AG08396 (cell line): ENCODE measurements around the gene REXO2.

Experiments
- DNase-seq: peaks from one replicate; pipeline ENCODE4 v3.0.0; 2012; ENCODE audit warnings: low spot score, mixed read lengths

The REXO2 gene

DNA sequence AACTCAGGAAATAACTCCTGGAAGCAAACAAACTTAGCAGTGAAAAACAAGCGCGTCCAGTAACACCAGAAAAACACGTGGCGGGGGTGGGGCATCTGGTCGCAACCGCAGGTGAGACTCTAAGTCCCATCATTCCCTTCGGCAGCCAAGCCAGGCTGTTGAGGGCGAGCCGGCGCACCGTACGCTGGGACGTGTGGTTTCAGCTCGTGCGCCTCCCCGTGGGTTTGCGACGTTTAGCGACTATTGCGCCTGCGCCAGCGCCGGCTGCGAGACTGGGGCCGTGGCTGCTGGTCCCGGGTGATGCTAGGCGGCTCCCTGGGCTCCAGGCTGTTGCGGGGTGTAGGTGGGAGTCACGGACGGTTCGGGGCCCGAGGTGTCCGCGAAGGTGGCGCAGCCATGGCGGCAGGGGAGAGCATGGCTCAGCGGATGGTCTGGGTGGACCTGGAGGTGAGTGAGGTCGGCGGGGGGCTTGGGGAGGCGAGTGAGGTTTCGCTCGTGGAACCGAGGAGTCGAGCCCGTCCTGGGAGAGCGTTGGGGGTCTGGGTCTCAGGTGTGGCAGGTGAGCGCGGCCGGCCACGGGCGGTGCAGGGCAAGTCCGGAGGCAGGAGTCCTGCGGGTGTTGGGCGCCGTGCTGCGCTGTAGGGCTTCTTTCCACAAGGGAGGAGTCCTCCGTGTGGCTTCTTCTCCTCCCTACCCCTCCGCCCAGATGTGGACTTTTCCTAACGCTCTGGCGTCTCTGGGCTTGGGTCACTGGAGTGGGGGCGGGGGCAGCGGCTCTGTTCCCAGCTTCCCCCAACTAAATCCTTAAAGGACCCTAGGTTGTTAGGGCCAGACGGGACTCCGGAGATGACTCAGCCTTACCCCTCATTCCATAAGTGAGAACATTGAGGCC, at the start of gene REXO2:
Gene REXO2 (plus strand): TSS at position 239 of the 892 bp plus-strand sequence. CDS start 62 bp downstream, at position 301.
- DNase-seq, result peak; percentile 95

DNA sequence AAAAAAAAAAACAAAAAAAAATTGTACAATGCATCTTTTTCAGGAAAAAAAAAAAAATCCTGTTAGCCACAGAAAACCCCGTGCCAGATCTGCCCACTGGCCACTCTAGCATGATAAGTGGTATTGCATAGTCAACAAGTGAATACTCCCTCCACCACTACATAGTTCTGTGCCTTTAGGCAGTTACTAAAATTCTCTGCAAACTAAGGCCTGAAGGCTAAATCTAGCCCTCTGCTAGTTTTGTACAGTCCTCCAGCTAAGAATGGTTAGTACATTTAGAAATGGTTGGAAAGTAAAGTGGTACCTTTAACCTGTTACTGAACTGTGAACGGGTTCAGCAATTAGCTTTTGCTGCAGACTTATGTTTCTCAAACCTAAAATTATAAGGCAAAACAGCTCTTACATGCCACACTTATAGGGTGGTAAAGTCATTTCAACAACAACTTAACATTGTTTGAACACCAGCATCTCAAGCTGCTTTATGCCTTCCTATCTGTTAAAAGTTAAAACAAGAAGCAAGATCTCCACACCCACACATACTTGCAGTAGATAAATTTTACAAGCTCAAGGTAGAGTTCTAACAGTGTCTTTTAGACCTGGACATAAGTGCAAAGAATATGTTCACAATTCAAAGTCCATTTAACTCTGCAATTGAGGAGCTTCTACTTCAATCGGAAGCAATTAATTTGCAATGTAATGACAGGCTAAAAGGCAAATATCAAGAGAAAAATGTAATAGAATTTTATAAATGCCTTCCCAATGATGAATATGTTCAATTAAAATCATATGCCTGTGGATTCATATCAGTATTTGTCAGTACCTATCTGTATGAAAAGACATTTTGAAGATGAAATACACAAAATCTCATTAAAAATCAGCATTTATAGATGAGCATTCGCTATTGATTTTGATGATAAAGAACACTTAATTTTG, 46.3 kb upstream of the REXO2 start:
- no peak for DNase-seq

- no peak for DNase-seq
These were observed 43.5 kb upstream of the REXO2 start for GRCh38 chr11:114395736-114396135.

DNA sequence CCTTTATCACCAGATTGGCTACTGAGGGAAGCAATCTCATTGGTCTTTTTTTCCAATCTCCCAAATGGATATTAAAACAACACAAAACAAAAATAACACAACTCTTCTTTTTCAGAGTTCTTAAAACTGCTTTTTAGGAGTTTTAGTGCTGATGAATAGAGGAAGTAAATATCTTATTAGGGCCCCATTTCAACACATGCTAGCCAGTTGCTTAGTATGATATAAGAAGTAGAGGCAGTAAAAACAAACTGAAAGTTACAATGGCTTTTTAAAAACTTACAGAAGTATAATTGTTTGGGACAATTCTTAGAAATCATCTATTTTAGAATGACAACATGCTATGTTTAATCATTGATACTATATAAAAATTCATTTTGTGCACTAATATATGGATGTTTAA, 42.4 kb upstream of the REXO2 start:
- no peak for DNase-seq

GRCh38 chr11:114397349-114397982, 41.8 kb upstream of the REXO2 start:
- no peak for DNase-seq

GRCh38 chr11:114398303-114398920, 40.9 kb upstream of the REXO2 start:
- DNase-seq, result no peak

- peak; percentile 35 for DNase-seq
These were observed 39.6 kb upstream of the REXO2 start for GRCh38 chr11:114399490-114400215.

DNA sequence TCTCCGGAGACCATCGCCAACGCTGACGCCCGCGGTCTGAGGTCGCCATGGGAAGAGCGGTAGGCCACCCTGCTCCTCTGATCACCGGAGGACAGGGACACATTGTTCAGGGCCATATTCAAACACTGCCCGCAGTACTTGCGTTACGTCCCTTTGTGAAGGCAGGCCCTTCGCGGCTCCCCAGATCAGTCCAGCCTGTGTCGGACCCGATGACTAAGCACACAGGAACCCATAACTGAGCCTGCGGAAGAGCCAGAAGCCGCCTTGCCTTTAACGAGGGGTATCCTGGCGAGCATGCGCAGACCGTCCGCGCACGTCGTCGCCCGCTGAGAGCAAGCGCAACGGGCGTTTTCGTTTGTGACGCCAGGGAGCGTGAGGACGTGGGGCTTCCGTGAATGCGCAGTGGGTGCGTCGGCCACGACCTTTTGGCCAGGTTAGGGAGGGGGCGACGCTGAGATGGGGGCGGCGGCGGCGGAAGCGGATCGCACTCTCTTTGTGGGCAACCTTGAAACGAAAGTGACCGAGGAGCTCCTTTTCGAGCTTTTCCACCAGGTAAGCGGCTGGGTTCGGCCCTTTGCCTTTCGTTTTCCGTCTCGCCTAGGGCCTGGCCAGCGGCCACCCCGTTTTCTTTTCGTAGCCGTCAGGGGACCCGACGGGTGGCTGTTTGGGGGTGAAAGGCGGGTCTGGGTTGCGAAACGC, 38.9 kb upstream of the REXO2 start, which contains the start of the genes C11orf71 and RBM7:
Gene C11orf71 (minus strand): TSS at position 296 of the 699 bp plus-strand sequence. CDS start 180 bp downstream, at position 116.
Gene RBM7 (plus strand): TSS at position 451 of the 699 bp plus-strand sequence. CDS start 6 bp downstream, at position 457.
- peak; percentile 95 for DNase-seq

DNA sequence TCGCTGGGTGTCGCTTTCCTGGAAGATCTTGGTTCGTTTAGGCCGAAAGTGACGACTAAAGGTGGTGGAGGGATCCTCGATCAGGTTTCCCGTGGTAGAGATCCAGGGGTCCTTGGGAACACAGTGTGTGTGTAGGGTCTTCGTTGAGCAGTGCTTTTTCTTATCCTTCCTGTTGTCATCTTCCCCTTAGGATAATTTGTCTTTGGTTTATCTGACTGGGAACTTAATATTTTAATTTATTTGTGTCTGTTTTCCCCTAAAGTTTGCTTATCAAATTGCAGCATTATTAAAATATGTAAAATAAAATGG, 38.4 kb upstream of the REXO2 start:
- no peak for DNase-seq

DNA sequence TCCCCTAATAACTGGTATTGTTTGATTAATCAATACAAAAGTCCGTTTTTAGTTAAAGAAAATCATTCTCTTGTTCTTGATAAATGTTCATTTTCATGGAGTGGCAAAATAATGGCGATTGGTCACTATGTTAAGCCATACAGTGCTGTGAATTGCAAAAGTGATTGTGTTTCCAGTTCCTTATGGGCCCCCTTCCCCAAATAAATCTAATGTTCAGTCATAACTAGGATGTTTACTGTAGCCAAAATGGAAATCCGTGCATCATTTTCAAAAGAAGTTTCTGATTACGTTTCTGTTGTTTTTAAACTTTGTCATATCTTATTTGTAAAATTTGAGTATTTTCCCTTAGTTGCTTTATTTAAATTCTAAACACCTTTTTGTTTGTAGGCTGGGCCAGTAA, 38.0 kb upstream of the REXO2 start:
- DNase-seq, result no peak

DNA sequence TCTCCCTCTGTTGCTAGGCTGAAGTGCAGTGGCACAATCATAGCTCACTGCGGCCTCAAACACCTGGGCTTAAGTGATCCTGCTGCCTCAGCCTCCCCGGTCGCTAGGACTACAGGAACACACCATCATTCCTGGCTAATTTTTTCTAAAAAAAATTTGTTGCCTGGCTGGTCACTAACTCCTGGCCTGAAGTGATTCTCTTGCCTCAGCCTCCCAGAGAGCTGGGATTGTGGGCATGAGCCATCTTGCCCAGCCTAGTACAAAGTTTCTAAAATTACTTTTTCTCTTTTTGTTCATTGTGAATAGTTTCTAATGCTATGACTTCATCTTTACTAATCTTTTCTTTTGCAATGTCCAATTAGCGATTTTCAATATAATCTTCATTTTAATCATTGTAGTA, 26.3 kb upstream of the REXO2 start:
- DNase-seq, result no peak

DNA sequence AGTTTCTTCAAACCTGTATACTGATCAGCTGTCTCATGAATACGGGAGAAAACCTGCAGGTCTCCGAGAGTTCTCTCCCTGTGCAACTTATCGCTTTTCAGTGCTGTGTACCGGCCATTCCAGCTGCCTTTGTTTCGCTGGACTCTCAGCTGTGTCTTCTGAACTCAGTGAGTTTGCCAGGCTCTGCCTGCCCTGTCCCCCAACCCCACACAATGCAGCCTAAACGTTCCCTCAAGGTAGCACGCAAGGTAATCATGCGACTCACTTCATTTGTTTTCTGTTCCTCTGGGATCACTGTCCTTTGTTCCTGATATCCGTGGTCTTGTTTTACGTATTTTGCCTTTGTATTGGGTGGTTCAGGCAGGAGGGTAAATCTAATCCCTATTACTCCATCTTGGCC, 25.3 kb upstream of the REXO2 start:
- DNase-seq, result no peak

DNA sequence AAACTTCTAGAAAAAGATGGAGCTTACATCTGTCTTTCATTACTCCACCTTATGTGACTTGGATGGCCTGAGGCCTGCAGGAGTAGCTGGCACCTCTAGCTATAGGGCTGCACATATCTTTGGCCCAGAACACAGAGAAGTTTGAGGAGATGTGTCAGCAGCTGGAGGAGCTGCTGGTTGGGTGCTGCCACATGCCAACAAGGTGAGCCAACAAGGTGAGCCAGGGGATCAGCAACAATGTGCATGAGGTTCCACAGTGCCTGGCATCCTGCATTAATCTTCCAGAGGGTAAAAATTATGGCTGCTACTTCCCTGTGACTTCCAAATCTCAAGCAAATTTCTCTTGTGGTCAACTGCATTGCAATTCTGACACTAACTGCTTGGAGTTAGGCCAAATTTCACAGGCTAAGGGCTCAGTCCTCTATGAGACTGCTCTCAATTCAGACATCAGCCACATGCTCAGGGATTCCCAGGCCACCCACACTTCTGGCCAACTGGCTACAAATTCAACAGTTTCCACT, 22.8 kb upstream of the REXO2 start:
- no peak for DNase-seq

DNA sequence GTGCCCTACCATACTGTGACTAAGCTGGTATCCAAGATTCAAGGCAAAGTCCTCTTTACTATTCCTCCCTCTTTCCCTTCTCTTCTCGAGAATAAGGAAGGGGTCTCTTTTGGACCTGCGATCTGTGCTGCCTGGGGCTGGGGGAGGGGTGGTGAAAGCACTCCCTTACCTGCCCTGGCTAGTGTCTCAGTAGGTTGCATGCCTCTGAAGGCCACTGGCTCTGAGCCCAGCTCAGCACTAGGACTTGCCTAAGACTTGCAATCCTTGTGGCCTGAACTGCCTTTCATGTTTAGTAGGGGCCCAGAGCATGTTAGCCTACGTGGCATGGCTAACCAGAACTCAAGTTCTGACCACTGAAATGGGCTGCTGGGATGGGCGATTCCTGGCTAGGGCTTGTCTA, 13.0 kb upstream of the REXO2 start:
- no peak for DNase-seq

DNA sequence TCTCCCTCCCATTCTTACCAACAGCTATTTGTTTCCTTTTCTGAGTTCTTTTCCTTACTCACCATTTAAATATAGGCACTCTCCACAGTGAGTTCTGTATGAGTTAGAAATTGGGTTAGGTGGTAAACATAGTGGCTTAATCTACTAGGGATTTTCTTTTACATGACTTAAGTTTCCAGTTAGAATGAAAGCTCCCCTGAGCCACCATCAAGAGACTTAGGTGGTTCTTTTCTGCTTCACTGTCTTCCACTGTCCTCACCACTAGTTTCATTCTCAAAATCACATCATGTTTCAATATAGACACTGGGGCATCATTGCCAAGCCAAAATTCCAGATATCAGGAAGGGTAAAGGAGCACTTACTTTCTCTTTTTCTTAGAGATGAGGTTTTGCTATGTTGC, 9.0 kb upstream of the REXO2 start:
- no peak for DNase-seq

- DNase-seq, result no peak
These were observed 6.4 kb upstream of the REXO2 start for GRCh38 chr11:114432893-114433292.

GRCh38 chr11:114433376-114433775, 5.9 kb upstream of the REXO2 start:
- DNase-seq, result no peak

GRCh38 chr11:114438303-114438702, 964 bp upstream of the REXO2 start:
- no peak for DNase-seq

- DNase-seq, result peak; percentile 27
These were observed 1.0 kb downstream of the REXO2 start for GRCh38 chr11:114440121-114440860.
